Kidney glomerular epithelial cell (primary cell): Measurements from ENCODE around the gene SLC22A12.

Source experiments
- DNase-seq: peaks from one replicate; lab custom pipeline; 2025; lab: John Stamatoyannopoulos, UW

The SLC22A12 gene

GRCh38 chr11:64624883-64625481 lies 34.0 kb downstream of the SLC22A12 start:
- DNase-seq: no peak

- DNase-seq: no peak
Observed at GRCh38 chr11:64626637-64627036, 35.6 kb downstream of the SLC22A12 start.

- no peak for DNase-seq
Observed at GRCh38 chr11:64627371-64627770, 36.4 kb downstream of the SLC22A12 start.

- no peak for DNase-seq
Observed at GRCh38 chr11:64628596-64628995, 37.6 kb downstream of the SLC22A12 start.

- DNase-seq: no peak
Observed at GRCh38 chr11:64629103-64629502, 38.1 kb downstream of the SLC22A12 start.

- no peak for DNase-seq
Observed at GRCh38 chr11:64629796-64630562, 39.0 kb downstream of the SLC22A12 start.

- no peak for DNase-seq
Observed at GRCh38 chr11:64631675-64632074, 40.7 kb downstream of the SLC22A12 start.

- no peak for DNase-seq
Observed at GRCh38 chr11:64632237-64632636, 41.2 kb downstream of the SLC22A12 start.

- no peak for DNase-seq
Observed at GRCh38 chr11:64632654-64633053, 41.6 kb downstream of the SLC22A12 start.

GRCh38 chr11:64633555-64634159 lies 42.6 kb downstream of the SLC22A12 start:
- no peak for DNase-seq

GRCh38 chr11:64637334-64638017 lies 46.5 kb downstream of the SLC22A12 start:
- DNase-seq: no peak

- DNase-seq: no peak
Observed at GRCh38 chr11:64638018-64638665, 47.1 kb downstream of the SLC22A12 start.

GRCh38 chr11:64638829-64639228 lies 47.8 kb downstream of the SLC22A12 start:
- no peak for DNase-seq

GRCh38 chr11:64639885-64640284 lies 48.9 kb downstream of the SLC22A12 start:
- no peak for DNase-seq

- no peak for DNase-seq
Observed at GRCh38 chr11:64641596-64642417, 50.8 kb downstream of the SLC22A12 start.

GRCh38 chr11:64642418-64642735 lies 51.4 kb downstream of the SLC22A12 start:
- no peak for DNase-seq

- no peak for DNase-seq
Observed at GRCh38 chr11:64642871-64643255, 51.8 kb downstream of the SLC22A12 start.

GRCh38 chr11:64643256-64643881 lies 52.3 kb downstream of the SLC22A12 start:
- DNase-seq: no peak

GRCh38 chr11:64643920-64644646 lies 53.1 kb downstream of the SLC22A12 start:
- no peak for DNase-seq

- DNase-seq: no peak
Observed at GRCh38 chr11:64644647-64645275, 53.7 kb downstream of the SLC22A12 start.
